ENCODE data around the gene PRR23A.
"Not testable (repeated sequence)": the region's sequence is repeated elsewhere in the genome, so short reads cannot be mapped to it uniquely, and the experiment has no call there.

Gene PRR23A

DNA sequence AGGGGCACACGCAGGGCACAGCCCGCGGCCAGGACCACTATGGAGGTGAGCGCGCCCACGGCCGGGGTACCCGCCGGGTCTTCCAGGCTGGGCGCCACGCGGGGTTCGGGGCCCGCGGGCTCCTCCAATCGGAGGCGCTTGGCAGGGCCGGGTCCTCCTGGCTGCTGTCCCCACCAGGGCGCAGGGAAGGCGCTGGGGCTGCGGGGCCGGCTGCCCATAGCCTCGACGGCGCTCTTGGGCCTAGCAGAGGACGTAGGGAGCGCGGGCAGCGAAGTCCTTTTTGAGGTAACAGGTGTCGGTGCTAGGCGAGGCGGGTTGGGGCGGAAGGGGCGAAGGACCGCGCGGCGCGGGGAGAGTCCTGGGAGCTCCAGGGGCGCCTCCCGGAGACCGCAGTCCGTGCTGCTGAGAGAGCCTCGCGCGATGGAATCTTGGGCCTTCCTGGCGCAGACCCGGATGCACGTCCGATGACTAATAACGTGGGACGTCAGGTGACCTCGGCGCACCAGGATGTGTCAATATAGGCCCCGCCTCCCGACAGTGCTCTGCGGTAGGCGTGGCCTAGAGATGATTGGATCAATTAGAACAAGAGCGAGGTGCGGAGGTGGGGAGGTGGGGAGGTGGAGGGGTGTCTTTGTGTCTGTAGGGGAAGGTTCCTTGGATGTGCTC is at the start of gene PRR23A:
Gene PRR23A, minus strand, starts transcription at position 218 of the 666 bp plus-strand sequence. Its CDS starts 0 bp downstream, at position 218.
- DNase-seq (ENCODE audit: low read depth in 3 of 3) = no peak

DNA sequence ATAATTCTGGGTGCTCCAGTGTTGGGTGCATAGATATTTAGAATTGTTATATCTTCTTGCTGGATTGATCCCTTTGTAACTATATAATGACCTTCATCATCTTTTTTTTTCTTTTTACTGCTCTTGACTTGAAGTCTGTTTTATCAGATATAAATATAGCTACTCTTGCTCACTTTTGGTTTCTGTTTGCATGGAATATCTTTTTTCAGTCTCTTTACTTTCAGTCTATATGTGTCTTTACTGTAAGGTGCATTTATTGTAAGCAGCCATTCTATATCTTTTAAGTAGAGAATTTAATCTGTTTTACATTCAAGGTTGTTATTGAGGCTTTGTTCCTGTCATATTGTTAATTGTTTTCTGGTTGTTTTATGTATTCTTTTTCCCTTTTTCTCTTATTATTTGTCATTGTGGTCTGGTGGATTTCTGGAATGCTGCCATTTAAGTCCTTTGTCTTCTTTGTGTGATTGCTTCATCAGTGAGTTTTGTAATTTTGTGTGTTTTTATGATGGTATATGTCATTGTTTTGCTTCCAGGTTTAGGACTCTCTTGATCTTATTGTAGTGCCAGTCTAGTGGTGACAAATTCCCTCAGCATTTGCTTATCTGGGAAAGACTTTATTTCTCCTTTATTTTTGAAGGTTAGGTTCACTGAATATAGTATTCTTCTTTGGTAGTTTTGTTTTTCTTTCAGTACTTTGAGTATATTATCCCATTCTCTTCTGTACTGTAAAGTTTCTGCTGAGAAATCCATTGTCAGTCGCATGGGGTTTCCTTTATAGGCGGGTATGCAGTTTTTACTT is 46.9 kb upstream of the PRR23A start:
- no peak for DNase-seq (ENCODE audit: low read depth in 3 of 3)

GRCh38 chr3:139044366-139045210 is 38.5 kb upstream of the PRR23A start, which contains the start of gene PRR23C:
Gene PRR23C, minus strand, starts transcription at chr3:139044892. Its CDS starts 272 bp downstream, at chr3:139044620.
- DNase-seq (ENCODE audit: low read depth in 3 of 3) = no peak

DNA sequence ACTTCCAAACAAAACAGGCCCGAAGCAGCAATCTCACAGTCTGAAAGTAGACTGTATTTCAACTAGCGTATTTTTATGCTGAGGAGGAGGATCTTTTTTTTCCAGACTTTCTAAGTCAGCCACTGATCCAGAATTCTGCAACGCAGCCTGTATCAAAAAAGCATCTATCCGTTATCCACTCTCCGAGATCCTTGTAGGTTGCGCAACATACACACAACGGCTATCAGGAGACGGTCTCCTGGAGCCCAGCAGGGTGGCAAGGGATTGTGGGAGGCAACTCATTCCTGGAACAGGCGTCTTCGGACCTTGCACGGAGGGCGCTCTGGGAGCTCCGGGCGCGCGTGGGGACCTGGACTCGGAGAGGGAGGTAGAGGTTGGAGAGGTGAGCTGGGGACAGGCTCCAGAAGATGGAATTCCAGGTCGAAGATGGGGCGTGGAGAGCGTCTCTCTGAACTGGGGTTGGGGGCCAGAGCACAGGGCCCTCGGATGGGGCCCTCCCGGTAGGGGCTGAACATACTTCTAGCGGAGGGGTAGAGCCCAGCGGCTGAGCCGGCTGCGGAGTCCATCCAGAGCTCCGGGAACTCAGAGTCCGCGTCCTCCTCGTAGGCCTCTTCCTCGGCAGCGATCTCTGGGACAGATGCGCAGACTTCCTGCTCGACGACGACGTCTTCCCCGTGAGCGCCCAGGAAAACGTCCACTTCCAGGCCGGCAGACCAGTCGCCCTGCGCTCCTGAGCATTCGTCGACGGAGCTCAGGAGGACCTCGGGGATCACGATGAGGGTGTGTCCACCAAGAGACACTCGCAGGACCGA is 37.7 kb upstream of the PRR23A start:
- no peak for DNase-seq (ENCODE audit: low read depth in 3 of 3)

DNA sequence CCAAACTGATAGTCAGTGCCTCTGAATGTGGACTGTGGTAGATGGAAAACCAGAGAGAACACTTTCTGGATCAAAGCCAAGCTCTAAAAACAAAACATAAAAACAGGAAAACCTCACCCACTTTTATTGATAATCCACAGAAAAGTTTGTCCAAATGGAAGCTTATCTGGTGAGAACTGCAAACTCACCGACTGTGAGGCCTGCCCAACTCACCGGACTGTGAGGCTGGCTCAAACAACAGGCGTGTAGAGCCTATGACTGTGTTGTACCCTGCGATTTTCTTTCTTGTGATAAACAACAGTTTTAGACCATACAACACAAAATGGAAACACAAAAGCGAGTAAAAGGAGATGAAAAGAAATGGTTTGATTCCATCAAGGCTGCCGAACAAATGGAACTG is 31.4 kb upstream of the PRR23A start:
- no peak for DNase-seq (ENCODE audit: low read depth in 3 of 3)

DNA sequence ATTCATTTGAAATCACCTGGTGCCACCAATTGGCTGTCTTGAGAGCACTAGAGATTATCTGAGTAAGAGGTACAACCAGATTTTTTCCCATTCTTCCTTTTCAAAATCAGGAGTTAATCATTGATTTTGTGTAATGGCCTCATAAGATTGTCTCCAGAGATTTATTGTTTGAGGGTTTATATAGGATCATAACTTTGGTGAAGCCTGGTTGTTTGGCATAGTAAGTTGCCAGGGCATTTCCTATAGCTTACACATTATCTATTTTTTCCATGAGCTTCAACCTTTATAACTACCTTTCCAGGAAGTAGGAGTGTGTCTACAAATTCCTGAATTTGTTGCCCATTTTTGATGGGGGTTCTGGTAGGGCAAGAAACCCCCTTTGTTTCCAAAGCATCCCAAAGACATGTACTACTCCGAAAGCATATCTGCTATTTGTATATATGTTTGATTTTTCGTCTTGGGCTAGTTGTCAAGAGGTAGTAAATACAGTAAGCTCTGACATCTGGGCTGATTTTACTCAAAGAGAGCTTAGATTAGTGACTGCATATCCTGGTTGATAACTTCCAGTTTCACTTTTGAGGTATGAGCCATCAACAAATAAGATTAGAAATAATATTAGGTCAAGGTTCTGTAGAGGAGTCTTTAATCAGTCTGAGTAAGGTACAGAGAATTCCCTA is 26.4 kb upstream of the PRR23A start:
- no peak for DNase-seq (ENCODE audit: low read depth in 3 of 3)

- not testable (repeated sequence) for DNase-seq (ENCODE audit: low read depth in 3 of 3)
These were observed 24.5 kb upstream of the PRR23A start for GRCh38 chr3:139030576-139030975.

GRCh38 chr3:139024968-139025367 is 18.9 kb upstream of the PRR23A start:
- no peak for DNase-seq (ENCODE audit: low read depth in 3 of 3)

DNA sequence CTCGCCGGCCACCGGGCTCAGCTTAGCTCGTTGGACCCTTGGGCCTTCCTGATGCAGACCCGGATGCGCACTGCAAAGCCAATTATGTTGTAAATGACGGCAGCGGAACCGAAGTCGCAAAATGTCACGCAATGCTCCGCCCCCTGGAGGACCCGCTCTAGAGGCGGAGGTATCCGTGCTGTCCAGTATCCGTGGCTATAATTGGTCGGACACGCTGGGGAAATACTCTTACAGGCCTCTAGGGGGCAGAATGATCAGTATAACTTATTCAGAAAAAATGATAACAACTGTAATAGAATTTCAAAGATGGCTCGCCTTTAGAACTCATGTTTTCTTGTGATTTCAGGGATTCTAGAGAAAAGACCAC is 14.8 kb upstream of the PRR23A start, which contains the start of gene PRR23B:
Gene PRR23B, minus strand, starts transcription at position 59 of the 367 bp plus-strand sequence. CDS start 265 bp downstream, outside the sequence.
- no peak for DNase-seq (ENCODE audit: low read depth in 3 of 3)

DNA sequence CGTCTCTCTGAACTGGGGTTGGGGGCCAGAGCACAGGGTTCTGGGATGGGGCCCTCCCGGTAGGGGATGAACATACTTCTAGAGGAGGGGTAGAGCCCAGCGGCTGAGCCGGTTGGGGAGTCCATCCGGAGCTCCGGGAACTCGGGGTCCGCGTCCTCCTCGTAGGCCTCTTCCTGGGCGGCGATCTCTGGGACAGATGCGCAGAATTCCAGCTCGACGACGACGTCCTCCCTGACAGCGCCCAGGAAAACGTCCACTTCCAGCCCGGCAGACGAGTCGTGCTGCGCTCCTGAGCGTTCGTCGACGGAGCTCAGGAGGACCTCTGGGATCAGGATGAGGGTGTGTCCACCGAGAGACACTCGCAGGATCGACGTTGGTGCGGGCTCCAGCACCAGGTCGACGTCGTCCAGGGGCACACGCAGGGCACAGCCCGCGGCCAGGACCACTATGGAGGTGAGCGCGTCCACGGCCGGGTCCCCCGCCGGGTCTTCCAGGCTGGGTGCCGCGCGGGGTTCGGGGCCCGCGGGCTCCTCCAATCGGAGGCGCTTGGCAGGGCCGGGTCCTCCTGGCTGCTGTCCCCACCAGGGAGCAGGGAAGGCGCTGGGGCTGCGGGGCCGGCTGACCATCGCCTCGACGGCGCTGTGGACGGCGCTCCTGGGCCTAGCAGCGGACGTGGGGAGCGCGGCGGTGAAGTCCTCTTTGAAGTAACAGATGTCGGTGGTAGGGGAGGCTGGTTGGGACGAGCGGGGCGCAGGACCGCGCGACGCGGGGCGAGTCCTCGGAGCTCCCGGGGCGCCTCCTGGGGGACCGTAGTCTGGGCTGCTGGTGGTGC is 14.2 kb upstream of the PRR23A start:
- DNase-seq (ENCODE audit: low read depth in 3 of 3) = no peak

- DNase-seq (ENCODE audit: low read depth in 3 of 3) = no peak
These were observed 10.5 kb upstream of the PRR23A start for GRCh38 chr3:139016430-139017048.

GRCh38 chr3:139005356-139005993 is 593 bp downstream of the PRR23A start:
- DNase-seq (ENCODE audit: low read depth in 3 of 3) = no peak

- no peak for DNase-seq (ENCODE audit: low read depth in 3 of 3)
These were observed 10.4 kb downstream of the PRR23A start for GRCh38 chr3:138995706-138996105.

DNA sequence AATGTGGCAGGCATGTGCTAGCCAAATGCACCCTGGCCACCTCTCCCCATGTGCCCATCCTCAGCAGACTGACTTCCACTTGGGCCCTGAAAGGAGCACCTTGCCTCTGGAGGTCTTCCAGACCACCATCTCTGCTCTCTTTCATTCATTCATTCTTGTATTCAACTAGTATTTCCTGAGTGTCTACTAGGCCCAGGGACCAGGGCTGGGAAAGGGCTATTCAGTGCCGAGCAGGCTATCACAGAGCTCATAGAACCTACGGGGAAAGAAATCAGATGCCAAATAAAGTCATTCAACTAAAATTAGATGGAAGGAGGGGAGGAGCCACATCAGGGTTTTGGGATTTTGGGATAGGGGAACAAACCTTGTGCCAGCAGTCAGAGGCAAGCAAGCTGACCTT is 18.9 kb downstream of the PRR23A start:
- no peak for DNase-seq (ENCODE audit: low read depth in 3 of 3)

- no peak for DNase-seq (ENCODE audit: low read depth in 3 of 3)
These were observed 20.1 kb downstream of the PRR23A start for GRCh38 chr3:138985932-138986331.

- no peak for DNase-seq (ENCODE audit: low read depth in 3 of 3)
These were observed 21.3 kb downstream of the PRR23A start for GRCh38 chr3:138984816-138985215.

DNA sequence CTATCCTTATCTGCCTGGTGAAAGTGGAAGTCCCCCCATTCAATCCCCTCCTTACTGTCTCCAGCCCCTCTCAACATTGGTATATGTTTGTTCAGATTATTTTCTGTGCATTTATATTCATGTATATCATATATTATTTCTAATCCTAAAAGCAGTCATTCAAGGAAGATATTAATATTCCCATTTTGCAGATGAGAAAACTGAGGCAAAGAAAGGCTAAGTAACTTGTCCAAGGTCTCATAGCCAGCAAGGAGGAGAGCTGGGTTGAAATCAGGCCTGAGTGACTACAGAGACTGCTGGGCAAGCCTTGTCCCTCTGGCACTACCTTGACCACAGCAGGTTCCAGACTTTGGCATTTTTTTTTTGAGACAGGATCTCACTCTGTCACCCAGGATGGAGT is 30.0 kb downstream of the PRR23A start:
- DNase-seq (ENCODE audit: low read depth in 3 of 3) = no peak

- no peak for DNase-seq (ENCODE audit: low read depth in 3 of 3)
These were observed 30.7 kb downstream of the PRR23A start for GRCh38 chr3:138975351-138975750.

DNA sequence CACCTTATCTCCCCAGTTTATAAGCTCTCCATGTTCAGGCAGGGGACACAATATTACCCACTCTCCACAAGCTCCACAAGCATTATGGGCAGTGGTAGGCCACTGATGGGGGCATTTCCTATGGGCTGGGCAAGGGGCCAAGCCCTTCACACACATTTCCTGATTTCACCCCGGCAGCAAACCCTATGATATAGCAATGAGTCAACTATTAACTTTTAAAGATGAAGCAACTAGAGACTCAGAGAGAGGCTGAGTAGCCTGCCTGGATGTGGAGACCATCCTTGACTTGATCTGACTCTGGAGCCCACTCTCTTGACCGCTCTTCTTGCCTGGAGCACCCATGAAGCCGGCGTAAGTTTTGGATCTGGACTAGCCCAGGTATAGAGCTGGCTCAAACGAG is 31.6 kb downstream of the PRR23A start:
- DNase-seq (ENCODE audit: low read depth in 3 of 3) = no peak

Measured in stimulated activated CD4-positive, alpha-beta T cell treated with anti-CD3 and anti-CD28 coated beads, TNF-alpha, amount 100 ng/mL, for 48 hours (primary cell).